Gastrocnemius medialis (tissue), 4 donors: ENCODE results near the gene CRISPLD2.

Source experiments
- CTCF ChIP-seq, 5 experiments: fragments of 450-650 bp in 3 of 5; fragments of 200-600 bp in 2 of 5; sonication (generic) in 2 of 5; IDR thresholded peaks in 4 of 5; conservative IDR thresholded peaks in 1 of 5; 1 replicate in 4 of 5; 2 replicates in 1 of 5; pipeline ENCODE4 v1.5.1; 2016 to 2019; ENCODE audit warnings: antibody characterized with exemption in 5 of 5, mild to moderate bottlenecking in 3 of 5, moderate library complexity in 3 of 5
- POLR2A ChIP-seq, 2 donors: fragments of 450-650 bp; IDR thresholded peaks; one replicate each; pipeline ENCODE4 v1.6.1; 2017; ENCODE audit warnings: antibody characterized with exemption in 2 of 2, mild to moderate bottlenecking in 2 of 2, moderate library complexity in 2 of 2

- TF ChIP-seq CTCF (IDR thresholded peaks at IDR 0.05 in 4 of 5, conservative IDR thresholded peaks at IDR 0.05 in 1 of 5), result no peak
- no peak for TF ChIP-seq POLR2A (IDR thresholded peaks at IDR 0.05)
Observed at GRCh38 chr16:84947996-84948850, 128.4 kb downstream of the CRISPLD2 start.
